SU-DHL-6 (cell line): ENCODE results near the gene UBE2E2.

Experiments
- CTCF ChIP-seq: fragments of 200-600 bp; sonication (generic); IDR thresholded peaks from one replicate; pipeline ENCODE4 v1.5.1; 2017; ENCODE audit warnings: antibody characterized with exemption, mild to moderate bottlenecking, low read length, moderate library complexity; ENCODE audit not compliant: insufficient read depth, poor library complexity, severe bottlenecking
- EZH2phosphoT487 ChIP-seq: fragments of 200-600 bp; sonication (generic), shearing (Covaris generic); conservative IDR thresholded peaks from 2 replicates; pipeline ENCODE4 v1.6.1; 2018; ENCODE audit warnings: mild to moderate bottlenecking, antibody characterized with exemption, low read length, moderate library complexity, mixed read lengths

GRCh38 chr3:23497156-23497555 lies 294.0 kb downstream of the UBE2E2 start:
- TF ChIP-seq CTCF (no peak), EZH2phosphoT487 (no peak)
